GM21360 (cell line): ENCODE results near the gene NBAS.
"Not testable (repeated sequence)": the region's sequence is repeated elsewhere in the genome, so short reads cannot be mapped to it uniquely, and the experiment has no call there.

Experiments used
- ATAC-seq: cut with Tn5 transposase; IDR thresholded peaks from one replicate; pipeline ENCODE4 v1.9.1; 2021; ENCODE audit warnings: mild to moderate bottlenecking, moderate library complexity; ENCODE audit not compliant: unreplicated experiment

Gene NBAS

DNA sequence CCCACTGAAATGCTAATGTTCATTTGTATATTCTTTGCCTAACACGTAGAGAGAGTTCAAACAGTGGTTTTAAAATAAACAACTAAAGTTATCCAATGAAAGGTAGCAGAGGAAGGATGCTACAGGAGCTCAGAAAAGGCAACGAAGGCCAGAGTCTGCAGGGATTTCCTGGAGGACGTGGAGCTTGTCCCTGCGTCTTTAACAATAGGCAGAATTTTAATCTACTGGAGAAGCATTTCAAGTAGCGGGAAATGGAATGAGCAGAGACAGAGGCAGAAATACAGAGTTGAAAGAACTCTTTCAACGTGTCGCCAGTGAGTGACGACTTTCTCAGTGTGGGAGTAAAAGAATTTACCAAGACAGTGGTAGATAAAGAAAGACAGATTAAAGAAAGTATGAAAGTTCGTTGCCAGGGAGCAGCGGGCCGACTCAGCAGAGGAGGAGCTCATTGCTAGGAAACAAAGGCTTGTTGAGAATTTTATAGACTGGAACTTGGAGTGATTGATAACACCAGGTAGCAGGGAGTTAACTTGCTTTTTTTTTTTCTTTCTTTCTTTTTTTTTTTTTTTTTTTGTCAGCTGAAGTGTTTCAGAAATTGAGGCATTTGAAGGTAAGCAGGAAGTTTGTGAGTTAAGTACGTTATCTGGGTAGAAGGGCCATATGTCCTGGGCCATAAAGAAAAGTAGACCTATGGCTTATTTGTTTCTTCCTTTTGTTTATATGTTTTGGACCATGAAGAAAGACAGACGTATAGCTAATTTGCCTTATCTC is 625 bp upstream of the NBAS start:
- peak; percentile 7 for ATAC-seq

DNA sequence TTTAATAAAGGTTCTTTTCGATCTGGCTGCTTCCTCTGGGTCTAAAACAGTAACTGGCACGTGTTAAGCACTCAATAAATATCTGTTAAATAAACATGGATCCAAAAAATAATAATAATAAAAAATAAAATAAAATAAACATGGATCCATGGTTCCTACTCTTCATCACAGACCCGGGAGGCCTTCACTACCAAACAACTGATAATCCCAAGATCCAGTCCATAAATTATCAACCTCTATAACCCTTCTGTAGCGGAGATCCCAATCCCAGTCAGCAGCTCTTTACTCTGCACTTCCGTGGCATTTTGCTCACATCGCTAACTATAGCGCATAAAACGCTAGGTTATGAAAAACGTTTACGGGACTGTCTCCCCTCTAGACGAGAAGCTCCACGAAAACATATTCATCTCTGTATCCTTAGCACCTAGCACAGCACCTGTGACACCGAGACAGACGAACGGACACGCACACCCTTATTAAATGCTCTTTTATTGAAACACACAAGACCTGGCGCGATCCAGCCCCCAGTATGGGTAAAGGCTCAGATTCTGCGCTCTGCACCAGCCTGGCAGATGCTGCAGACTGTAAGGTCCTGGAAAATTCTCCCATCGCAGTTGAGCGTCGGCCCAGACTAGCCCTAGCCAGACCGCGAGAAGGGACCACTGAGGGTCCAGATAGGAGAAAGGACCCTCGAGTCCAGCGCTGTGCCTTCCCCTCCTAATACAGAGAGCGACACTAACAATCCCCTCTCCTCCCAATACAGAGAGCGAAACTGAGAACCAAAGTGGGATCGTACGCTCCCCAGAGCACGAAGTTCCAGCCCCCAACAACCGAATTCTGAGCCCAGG is 770 bp downstream of the NBAS start:
- peak; percentile 47 for ATAC-seq

DNA sequence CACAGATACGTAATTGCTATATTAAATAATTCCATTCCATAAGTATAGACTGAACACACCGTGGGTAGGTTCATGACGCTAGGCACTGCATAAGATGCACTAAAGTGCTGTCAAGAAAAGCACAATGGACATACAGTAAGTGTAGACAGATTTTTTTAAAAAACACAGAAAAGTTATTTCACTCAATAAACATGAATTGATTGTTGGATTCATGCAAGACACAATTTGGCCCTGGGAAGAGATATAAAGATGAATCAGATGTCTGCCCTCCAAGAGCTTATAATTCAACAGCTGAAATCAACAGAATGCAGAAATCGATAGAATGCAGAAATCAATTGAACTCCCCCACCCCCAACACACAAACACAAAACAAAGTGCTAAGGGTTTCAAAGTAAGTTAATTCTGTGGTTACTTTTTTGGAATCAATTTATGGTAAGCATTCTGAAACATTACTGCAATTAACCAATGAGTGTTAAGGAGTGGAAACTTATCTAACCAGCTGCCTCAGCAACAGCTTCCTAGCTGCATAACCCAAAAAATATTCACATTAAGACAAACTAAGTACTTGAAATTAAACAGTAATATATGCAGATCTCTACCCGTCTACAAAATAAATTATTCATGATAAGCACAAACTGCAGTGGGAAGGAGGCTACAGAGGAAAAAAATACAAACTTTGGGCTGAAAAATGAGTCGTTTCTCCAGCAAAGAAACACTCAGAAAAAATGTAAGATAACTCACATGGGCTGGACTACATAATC is 1.6 kb downstream of the NBAS start:
- ATAC-seq = no peak

DNA sequence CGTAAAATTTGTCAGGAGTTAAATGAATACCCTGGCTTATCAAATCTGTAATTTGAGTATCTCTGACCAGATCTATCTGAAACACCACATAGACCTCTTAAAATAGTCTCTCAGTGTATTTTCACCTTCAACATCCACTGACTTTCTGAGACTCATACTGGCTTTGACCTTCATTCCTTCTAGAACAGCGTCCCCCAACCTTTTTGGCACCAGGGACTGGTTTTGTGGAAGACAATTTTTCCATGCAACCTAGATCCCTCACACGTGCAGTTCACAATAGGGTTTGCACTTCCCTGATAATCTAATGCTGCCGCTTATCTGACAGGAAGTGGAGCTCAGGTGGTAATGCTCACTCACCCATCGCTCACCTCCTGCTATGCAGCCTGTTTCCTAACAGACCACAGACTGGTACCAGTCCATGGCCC is 3.2 kb downstream of the NBAS start:
- ATAC-seq = no peak

DNA sequence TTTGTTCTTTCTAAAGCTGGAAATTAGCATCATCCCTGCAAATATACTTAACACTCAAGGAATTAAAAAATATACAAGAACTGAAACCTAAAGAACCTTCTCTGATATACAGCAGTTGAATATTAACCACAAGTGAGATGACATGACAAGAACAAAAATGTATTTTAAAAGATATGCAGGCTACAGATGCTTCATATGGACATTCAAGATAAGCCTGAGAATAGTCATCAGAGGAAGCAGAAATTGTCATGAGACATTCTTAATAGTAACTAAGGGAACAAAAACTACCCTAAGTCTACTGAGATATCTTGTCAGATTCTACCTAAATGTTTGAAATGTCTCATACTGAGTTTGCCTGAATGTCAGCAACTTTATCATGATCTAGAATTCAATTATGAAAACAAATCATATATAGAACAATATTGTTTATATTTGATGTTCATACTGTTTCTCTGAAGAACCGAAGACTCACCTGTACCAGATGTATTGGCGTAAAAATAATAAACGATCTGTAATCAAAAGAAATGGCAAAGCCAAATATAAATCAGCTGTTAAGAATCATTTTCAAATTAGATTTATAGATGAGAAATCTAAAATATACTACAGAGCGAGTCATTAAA is 4.7 kb downstream of the NBAS start:
- ATAC-seq = no peak

DNA sequence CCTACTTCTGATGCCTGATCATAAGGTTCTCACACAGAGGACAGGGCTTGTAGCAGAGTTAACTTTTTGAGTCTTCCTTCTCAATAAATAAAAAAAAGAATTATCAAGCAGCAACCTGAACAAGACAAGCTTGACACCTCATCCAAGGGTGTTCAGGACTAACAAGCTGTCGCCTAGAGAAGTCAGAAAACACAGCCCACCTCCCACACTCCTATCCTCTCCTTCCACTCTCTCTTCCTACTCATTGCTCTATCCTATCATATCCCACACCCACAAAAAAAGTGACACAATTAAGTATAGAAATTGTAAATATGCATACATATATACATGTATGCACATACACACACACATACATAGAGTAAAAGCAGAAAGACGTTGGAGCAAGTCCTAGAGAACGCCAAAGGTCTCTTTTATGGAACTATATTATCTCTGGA is 5.4 kb downstream of the NBAS start:
- ATAC-seq = no peak

DNA sequence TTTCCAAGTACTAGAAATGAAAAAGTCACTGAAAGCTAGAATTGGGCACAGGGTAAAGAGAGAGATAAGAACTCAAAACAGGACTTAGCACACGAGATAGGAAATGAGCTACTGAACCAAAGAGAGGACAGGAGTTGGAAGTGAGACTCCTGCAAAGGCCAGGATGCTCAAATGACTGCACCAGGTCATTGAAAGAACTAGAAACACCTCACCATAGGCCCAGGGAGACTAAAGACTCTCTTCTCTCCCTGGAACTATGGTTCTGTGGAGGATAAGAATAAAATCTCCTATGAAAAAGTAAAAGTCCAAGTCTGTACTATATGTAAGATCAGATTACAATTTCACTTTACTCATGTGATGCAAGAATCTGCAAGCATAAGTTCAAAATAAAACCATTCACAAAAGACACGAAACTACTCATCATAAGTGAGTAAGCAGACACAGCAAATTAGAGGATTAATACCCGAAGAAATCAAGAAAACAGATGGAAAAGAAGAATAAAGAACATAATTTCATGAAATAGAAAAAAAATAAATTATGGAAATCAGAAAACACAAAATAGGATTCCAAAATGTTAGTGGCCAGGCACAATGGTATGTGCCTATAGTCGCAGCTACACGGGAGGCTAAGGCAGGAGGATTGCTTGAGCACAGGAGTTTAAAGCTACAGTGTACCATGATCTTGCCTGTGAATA is 6.5 kb downstream of the NBAS start:
- no peak for ATAC-seq

DNA sequence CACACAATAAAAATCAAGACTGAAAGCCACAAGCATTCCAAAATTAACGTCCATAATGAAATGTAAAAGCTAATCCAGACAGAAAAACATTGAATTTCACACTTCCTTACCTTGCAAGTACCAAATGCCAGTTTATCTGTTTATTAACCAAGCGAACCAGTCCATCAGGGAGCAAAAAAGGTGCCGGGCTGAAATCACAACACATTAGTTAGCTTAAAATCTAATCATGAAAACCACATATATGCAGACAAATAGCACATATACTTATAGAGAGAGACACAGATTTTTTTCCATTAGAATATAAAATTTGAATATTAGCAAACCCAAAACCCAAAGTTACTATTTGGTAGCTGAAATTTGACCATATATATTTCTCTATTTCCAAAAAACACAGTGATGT is 7.2 kb downstream of the NBAS start:
- ATAC-seq = no peak

DNA sequence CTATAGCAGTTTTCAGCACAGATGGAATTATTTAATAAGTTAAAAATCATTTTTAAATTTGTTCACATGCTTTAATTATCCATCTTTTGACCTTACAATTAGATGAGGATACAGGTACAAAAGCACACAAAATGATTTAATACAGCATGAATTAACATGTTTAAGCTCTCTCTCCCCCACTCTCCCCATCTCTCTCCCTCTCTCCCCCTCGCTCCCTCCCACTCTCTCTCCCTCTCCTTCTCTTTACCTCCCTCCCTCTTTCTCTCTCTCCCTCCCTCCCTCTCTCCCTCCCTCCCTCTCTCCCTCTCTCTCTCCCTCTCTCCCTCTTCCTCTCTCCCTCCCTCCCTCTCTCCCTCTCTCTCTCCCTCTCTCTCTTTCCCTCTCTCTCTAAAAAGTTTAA is 7.6 kb downstream of the NBAS start:
- no peak for ATAC-seq

DNA sequence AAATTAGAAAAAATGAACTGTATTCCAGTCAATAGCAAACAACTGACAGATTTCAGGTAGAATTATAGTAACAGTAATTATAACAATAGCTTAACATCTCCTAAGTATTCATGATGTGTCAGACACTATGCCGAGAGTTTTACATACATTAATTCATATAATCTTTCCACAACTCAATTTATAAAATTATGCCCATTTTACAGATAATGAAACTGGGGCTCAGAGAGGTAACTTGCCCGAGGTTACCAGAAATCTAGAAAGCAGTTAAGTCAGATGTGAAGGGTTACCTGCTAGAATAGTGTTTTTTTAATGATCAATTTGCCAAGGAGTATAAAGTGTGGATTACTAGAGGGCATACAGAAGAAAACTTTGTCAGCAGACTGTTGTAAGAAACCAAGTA is 12.2 kb downstream of the NBAS start:
- no peak for ATAC-seq

DNA sequence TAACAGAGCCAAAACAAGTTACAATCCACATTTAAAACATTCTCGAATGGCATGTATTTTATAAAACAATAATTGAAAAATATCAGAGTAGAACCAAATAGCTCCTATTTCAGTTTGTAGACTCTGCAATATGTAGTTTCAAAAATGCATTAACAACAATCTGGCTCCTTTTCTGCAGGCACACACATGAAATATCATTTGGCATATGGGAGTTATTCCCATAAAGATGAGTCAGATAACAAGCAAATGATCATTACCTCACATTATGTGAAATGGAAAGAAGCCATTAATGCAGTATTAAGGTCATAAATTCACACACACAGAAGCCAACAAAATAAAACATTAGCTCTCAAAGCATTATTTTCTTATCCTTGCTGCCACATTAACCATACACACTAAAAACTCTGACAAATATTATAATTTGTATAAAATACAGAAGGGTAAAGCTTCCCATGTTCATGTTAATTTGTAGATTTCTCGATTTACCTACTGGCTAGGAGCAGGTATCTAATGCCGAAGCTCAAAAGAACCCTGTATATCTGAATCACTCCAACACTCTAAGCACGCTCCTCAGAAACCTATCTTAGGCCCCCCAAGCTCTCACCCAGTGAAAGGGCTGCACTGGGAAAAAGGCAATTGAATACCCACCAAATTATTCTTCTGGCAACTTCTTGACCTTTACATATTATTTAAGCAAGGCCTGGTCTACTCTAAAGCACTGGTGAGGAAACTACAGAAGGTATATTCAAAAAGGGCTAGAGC is 13.8 kb downstream of the NBAS start:
- no peak for ATAC-seq

DNA sequence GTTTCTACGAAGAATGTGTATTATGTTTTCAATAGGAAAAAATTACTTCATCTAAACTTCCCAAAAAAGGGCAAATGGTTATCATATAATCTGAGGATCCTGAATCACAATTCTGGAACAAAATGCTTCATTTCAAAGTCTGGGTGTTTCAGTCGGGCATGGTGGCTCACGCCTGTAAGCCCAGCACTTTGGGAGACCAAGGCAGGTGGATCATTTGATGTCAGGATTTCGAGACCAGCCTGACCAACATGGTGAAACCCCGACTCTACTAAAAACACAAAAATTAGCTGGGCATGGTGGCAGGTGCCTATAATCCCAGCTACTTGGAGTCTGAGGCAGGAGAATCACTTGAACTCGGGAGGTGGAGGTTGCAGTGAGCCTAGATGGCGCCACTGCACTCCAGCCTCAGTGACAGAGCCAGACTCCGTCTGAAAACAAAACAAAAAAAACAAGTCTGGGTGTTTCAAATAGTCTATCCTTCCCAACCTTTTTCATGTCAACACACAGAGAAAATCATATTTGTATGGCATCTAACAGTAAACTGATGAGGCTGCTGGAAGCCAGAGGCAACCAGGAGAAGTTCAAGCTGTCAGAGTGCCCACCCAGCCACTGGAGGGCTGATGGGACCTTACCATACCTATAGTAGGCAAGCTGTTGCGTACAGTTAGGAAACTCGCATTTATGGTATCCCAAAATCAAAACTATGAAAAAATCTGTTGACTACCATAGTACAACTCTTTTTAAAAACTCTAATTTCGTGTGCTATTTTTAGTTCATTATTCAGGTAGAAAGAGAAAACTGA is 14.6 kb downstream of the NBAS start:
- no peak for ATAC-seq

DNA sequence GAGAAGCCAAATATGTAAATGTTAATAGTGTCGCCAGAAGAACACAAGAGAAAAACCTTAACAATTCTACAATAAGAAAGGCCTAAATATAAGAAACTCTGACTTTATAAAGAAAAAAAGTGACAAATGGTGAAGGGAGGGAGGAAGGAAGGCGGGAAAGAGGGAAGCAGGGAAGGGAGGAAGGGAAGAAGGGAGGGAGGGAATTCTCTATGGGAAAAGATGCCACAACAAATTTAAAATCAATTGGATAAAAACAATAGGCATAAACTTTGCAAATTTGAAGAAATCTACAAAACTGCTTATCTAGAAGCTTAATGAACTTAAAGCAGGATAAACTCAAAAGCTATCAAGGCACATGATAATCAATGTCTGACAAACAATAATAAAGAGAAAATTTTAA is 16.9 kb downstream of the NBAS start:
- ATAC-seq = no peak

DNA sequence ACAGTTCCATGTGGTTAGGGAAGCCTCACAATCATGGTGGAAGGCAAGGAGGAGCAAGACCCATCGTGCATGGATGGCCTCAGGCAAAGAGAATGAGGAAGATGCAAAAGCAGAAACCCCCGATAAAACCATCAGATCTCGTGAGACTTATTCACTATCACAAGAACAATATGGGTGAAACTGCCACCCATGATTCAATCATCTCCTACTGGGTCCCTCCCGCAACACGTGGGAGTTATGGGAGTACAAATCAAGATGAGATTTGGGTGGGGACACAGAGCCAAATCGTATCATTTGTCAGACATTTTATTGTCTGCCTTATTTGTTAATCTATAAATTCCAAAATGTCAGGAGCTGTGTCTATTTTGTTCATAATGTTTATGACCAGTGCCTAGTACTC is 17.6 kb downstream of the NBAS start:
- no peak for ATAC-seq

DNA sequence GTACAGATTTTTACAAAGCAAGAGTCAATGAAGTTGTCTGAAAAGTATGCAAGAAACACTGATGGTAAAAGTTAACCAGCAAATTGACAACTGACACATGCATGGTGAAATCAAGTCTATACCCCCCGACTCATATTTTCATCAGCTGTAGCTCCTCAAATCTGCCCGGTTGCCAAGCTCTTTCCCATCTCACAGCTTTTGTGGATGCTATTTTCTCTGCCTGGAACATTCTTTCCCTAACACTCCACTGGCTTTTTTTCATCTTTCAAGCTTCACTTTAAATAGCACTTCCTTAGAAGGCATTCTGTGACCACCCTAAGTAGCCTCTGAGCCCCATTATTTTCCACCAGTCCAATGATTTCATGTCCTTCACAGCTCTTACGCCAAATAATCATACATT is 18.1 kb downstream of the NBAS start:
- ATAC-seq = no peak

DNA sequence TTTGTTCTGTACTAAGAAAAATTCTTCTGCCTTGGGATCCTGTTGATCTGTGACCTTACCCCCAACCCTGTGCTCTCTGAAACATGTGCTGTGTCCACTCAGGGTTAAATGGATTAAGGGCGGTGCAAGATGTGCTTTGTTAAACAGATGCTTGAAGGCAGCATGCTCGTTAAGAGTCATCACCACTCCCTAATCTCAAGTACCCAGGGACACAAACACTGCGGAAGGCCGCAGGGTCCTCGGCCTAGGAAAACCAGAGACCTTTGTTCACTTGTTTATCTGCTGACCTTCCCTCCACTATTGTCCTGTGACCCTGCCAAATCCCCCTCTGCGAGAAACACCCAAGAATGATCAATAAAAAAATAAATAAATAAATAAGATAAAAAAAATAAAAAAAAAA is 18.9 kb downstream of the NBAS start:
- ATAC-seq = not testable (repeated sequence)

DNA sequence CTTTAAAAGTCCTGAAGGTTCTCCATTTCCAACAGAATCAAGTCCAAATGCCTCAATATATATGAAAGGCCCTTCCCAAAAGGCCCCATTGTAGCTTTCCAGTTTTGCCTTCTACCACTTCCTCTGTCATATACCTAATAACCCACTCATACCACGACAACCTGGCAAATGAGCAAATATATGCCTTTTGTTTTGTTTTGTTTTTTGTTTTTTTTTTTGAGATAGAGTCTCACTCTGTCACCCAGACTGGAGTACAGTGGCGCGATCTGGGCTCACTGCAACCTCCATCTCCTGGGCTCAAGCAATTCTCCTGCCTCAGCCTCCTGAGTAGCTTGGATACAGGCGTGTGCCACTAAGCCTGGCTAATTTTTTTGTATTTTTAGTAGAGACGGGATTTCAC is 20.6 kb downstream of the NBAS start:
- ATAC-seq = peak; percentile 33

DNA sequence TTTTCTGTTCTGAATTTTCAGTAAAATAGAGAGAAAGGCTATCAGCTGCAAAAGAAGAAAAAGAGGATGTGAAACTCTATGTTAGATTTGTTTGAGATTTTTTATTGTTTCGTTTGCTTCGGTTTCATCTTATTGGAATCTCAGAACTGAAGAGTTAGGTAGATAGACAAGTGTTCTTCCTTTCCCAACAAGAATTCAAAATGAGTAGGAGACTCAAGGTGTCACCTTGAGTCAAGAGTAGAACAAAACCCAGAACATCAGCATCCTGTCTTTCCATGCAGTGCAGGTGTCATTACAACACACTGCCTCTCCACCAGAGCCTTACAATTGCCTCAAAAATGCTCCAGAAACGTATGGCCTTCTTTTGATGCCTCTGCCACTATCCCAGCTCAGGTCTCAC is 21.1 kb downstream of the NBAS start:
- ATAC-seq = peak; percentile 83

DNA sequence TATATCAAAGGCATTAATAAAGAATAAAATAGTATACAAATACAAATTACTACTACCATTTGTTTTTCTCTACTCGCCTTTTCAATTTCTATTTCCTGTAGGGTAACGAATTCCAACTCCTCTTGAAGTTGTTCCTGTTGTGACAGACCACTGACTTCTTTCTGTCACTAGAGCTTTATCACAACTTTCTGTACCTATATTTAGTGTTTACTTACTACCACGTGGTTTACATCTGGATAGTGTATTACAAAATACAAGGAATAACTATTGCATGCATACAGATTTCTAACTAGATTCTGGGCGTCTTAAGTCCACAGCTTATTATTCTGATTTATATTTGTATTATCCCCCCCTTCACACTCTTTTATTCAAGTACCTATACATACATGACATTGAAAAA is 22.3 kb downstream of the NBAS start:
- ATAC-seq = no peak
